HUES6 (cell line): Measurements from ENCODE around the gene DNAJC11.

ENCODE experiments used
- H3K27ac ChIP-seq: 2 replicates; pipeline ENCODE4 v1.7.0; 2013; ENCODE audit warnings: low read depth, mild to moderate bottlenecking, low read length, inconsistent platforms
- H3K27me3 ChIP-seq: 2 replicates; pipeline ENCODE4 v1.6.1; 2013; ENCODE audit warnings: low read length; ENCODE audit not compliant: control insufficient read depth, insufficient read depth
- H3K36me3 ChIP-seq: 2 replicates; pipeline ENCODE4 v1.6.1; 2013; ENCODE audit warnings: low read length; ENCODE audit not compliant: control insufficient read depth, insufficient read depth
- H3K4me1 ChIP-seq: 2 replicates; pipeline ENCODE4 v1.6.1; 2013; ENCODE audit warnings: low read length; ENCODE audit not compliant: control insufficient read depth, insufficient read depth
- H3K4me3 ChIP-seq: 2 replicates; pipeline ENCODE4 v1.5.1; 2013; ENCODE audit warnings: low read depth, low read length
- H3K9ac ChIP-seq: one replicate; pipeline ENCODE4 v1.6.1; 2013; ENCODE audit warnings: mild to moderate bottlenecking, low read length
- H3K9me3 ChIP-seq: 2 replicates; pipeline ENCODE4 v1.6.1; 2013; ENCODE audit warnings: low read depth, low read length; ENCODE audit not compliant: control insufficient read depth, insufficient read depth

The DNAJC11 gene

GRCh38 chr1:6694121-6694713 lies 7.4 kb downstream of the DNAJC11 start:
- no peaks in the 10 kb centered on the region for H3K27me3 ChIP-seq
- H3K4me1 ChIP-seq = peaks cover 20% of the 10 kb centered on the region
- 0 out of 2 replicates have a peak, but pooled peaks cover 8% of the 10 kb centered on the region for H3K36me3 ChIP-seq
- H3K9me3 ChIP-seq = no peaks in the 10 kb centered on the region
- H3K27ac ChIP-seq = peak overlapping the region; percentile 67
- peak overlapping the region; percentile 41 for H3K9ac ChIP-seq
- peak overlapping the region; percentile 51 for H3K4me3 ChIP-seq

DNA sequence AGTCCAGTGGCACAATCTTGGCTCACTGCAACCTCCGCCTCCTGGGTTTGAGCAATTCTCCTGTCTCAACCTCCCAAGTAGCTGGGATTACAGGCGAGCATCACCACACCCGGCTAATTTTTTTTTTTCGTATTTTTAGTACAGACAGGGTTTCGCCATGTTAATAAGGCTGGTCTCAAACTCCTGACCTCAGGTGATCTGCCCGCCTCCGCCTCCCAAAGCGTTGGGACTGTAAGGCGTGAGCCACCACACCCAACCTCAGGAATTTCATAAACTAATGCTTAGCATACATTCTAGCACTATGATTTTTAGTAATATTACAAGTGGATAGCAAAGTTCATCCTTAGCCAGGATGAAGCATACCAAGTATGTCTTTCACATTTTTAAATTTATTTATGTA lies 8.7 kb downstream of the DNAJC11 start:
- Histone ChIP-seq H3K36me3 (0 out of 2 replicates have a peak, but pooled peaks cover 4% of the 10 kb centered on the region), H3K27ac (no peak overlapping the region), H3K4me3 (no peak overlapping the region), H3K9ac (no peak overlapping the region), H3K9me3 (no peaks in the 10 kb centered on the region), H3K4me1 (peaks cover 29% of the 10 kb centered on the region), H3K27me3 (no peaks in the 10 kb centered on the region)

DNA sequence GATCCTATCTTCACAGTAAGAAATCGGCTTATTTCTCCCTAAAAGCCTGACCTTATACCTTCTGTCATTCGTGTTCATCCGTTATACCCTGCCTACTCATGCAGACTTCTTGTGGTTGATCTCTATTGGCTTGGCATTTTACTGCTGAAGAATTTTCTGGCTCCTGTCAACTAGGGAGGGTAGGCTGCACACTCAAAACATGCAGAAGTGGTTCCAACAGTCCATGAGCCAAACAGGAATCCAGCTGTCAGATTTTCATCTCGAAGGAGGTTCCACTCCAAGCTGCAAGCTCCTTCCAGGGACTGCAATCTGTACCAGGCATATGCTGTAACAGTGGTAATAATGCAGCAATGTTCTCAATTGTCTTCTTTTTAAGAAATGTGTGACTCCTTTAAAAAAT lies 10.1 kb downstream of the DNAJC11 start:
- H3K4me1 ChIP-seq = peaks cover 26% of the 10 kb centered on the region
- no peak overlapping the region for H3K27ac ChIP-seq
- no peaks in the 10 kb centered on the region for H3K9me3 ChIP-seq
- H3K36me3 ChIP-seq = no peaks in the 10 kb centered on the region
- H3K4me3 ChIP-seq = no peak overlapping the region
- no peak overlapping the region for H3K9ac ChIP-seq
- H3K27me3 ChIP-seq = no peaks in the 10 kb centered on the region

DNA sequence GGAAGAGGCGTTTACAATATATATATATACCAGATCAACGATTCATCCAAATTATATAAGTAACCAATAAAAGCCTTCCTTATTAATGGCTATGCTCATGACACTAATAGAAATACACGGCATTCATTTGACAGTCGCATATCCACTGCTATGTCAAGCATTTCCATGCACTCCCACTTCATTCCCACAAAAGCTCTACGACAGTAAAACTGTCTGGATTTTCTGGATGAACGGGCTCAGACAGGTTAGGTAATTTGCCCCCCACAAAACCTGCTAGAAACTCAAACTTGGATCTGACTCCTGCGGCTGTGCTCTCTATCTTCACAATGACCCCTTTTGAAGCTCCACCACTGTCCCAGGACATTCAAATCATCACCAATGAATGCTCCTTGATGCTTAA lies 11.4 kb downstream of the DNAJC11 start:
- Histone ChIP-seq H3K9me3 (no peaks in the 10 kb centered on the region), H3K4me1 (peaks cover 26% of the 10 kb centered on the region), H3K36me3 (no peaks in the 10 kb centered on the region; the same call in 1 of the 2 replicates), H3K27ac (no peak overlapping the region), H3K27me3 (no peaks in the 10 kb centered on the region), H3K9ac (no peak overlapping the region), H3K4me3 (no peak overlapping the region)

- Histone ChIP-seq H3K9me3 (no peaks in the 10 kb centered on the region), H3K9ac (no peak overlapping the region), H3K4me1 (peaks cover 19% of the 10 kb centered on the region), H3K4me3 (no peak overlapping the region), H3K27ac (no peak overlapping the region), H3K36me3 (no peaks in the 10 kb centered on the region; the same call in 1 of the 2 replicates), H3K27me3 (no peaks in the 10 kb centered on the region)
Observed at GRCh38 chr1:6688757-6689156, 12.9 kb downstream of the DNAJC11 start.

GRCh38 chr1:6688001-6688400 lies 13.6 kb downstream of the DNAJC11 start:
- H3K36me3 ChIP-seq = peaks cover 4% of the 10 kb centered on the region; the same call in 1 of the 2 replicates
- H3K27me3 ChIP-seq = no peaks in the 10 kb centered on the region
- no peaks in the 10 kb centered on the region for H3K9me3 ChIP-seq
- no peak overlapping the region for H3K9ac ChIP-seq
- H3K4me3 ChIP-seq = no peak overlapping the region
- H3K27ac ChIP-seq = no peak overlapping the region
- peaks cover 16% of the 10 kb centered on the region for H3K4me1 ChIP-seq

- peaks cover 9% of the 10 kb centered on the region for H3K36me3 ChIP-seq
- H3K4me3 ChIP-seq = no peak overlapping the region
- H3K27me3 ChIP-seq = no peaks in the 10 kb centered on the region
- peaks cover 11% of the 10 kb centered on the region; the same call in 1 of the 2 replicates for H3K4me1 ChIP-seq
- H3K9ac ChIP-seq = no peak overlapping the region
- no peak overlapping the region for H3K27ac ChIP-seq
- no peaks in the 10 kb centered on the region for H3K9me3 ChIP-seq
Observed at GRCh38 chr1:6686294-6686693, 15.3 kb downstream of the DNAJC11 start.

DNA sequence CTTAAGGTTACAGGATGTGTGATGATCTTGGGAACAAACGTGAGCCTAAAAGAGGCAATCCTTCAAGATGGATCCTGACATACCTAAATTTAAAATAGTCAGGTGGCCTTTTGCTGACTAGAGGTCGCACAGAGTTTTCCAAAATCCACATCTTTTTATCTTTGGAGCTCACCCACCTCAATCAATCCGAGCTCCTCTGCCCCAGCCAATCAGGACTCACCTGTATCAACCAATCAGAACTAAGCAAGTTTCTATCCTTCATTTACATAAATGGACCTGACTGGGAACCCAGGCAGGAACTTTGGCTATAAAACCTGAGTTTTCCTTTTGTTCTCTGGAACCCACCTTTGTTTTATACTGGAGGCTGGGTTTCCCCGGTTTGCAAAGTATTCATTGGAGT lies 16.2 kb downstream of the DNAJC11 start:
- Histone ChIP-seq H3K4me3 (no peak overlapping the region), H3K27ac (no peak overlapping the region)

GRCh38 chr1:6683434-6683833 lies 18.2 kb downstream of the DNAJC11 start:
- Histone ChIP-seq H3K9me3 (no peaks in the 10 kb centered on the region), H3K27ac (no peak overlapping the region), H3K9ac (no peak overlapping the region), H3K36me3 (peaks cover 37% of the 10 kb centered on the region), H3K27me3 (no peaks in the 10 kb centered on the region), H3K4me3 (no peak overlapping the region), H3K4me1 (0 out of 2 replicates have a peak, but pooled peaks cover 4% of the 10 kb centered on the region)

More for the DNA sequence above, 16.2 kb downstream of the DNAJC11 start:
- Histone ChIP-seq H3K9ac (no peak overlapping the region), H3K36me3 (peaks cover 18% of the 10 kb centered on the region), H3K9me3 (no peaks in the 10 kb centered on the region), H3K27me3 (no peaks in the 10 kb centered on the region), H3K4me1 (peaks cover 11% of the 10 kb centered on the region; the same call in 1 of the 2 replicates)

GRCh38 chr1:6675941-6676340 lies 25.7 kb downstream of the DNAJC11 start:
- Histone ChIP-seq H3K4me1 (no peaks in the 10 kb centered on the region), H3K36me3 (peaks cover 83% of the 10 kb centered on the region), H3K4me3 (no peak overlapping the region), H3K27ac (no peak overlapping the region), H3K9ac (no peak overlapping the region), H3K27me3 (no peaks in the 10 kb centered on the region), H3K9me3 (no peaks in the 10 kb centered on the region)

GRCh38 chr1:6674771-6675170 lies 26.8 kb downstream of the DNAJC11 start:
- Histone ChIP-seq H3K4me3 (no peak overlapping the region), H3K4me1 (no peaks in the 10 kb centered on the region), H3K9me3 (no peaks in the 10 kb centered on the region), H3K27me3 (no peaks in the 10 kb centered on the region), H3K9ac (no peak overlapping the region), H3K36me3 (peaks cover 75% of the 10 kb centered on the region), H3K27ac (no peak overlapping the region)
